Measurements from ENCODE around the gene ASTL. TPM values are rescaled to one million over a fixed set of nuclear protein-coding genes. Genes with fewer than 3 reads are reported as not detected.

Gene ASTL
- total and polyA plus RNA-seq, 4 donors: not detected

GRCh38 chr2:96109361-96109680, 29.0 kb downstream of the ASTL start:
- no peaks in the 10 kb centered on the region for H3K4me1 ChIP-seq (ENCODE audit: control insufficient read depth in 4 of 4, insufficient read depth in 4 of 4, low read length in 3 of 4)
- 43% methylated on average over 3 of the region's 3 CpGs for WGBS
- H3K27ac ChIP-seq (ENCODE audit: low read depth in 1 of 2, low read length in 2 of 2): peak overlapping the region; percentile 5 to 72
- H3K9ac ChIP-seq (ENCODE audit: low read depth in 1 of 2, low read length in 2 of 2): no peak overlapping the region
- H3K4me3 ChIP-seq (ENCODE audit: low read depth in 1 of 3, low read length in 3 of 3): no peak overlapping the region
- no peak for DNase-seq (ENCODE audit: low spot score)
- no peaks in the 10 kb centered on the region for H3K36me3 ChIP-seq (ENCODE audit: control insufficient read depth in 4 of 4, insufficient read depth in 3 of 4, low read depth in 1 of 4, low read length in 3 of 4)
- H3K9me3 ChIP-seq (ENCODE audit: control insufficient read depth in 4 of 4, low read length in 3 of 4): peaks cover 0 to 10% (median 5%) of the 10 kb centered on the region in 4 donors
- TF ChIP-seq HNF4A (conservative IDR thresholded peaks at IDR 0.05) (no peak), TAF1 (conservative IDR thresholded peaks at IDR 0.05) (no peak), FOXA1 (IDR thresholded peaks at IDR 0.05) (no peak), YY1 (IDR thresholded peaks at IDR 0.05) (no peak), JUND (IDR thresholded peaks at IDR 0.05) (no peak), RXRA (IDR thresholded peaks at IDR 0.05) (no peak), HNF4G (IDR thresholded peaks at IDR 0.05) (no peak), GABPA (IDR thresholded peaks at IDR 0.05 in 1 of 2, conservative IDR thresholded peaks at IDR 0.05 in 1 of 2) (no peak), RAD21 (IDR thresholded peaks at IDR 0.05) (no peak), REST (IDR thresholded peaks at IDR 0.05) (no peak), EGR1 (IDR thresholded peaks at IDR 0.05; ENCODE audit: low read depth in 2 of 2) (no peak), FOXA2 (IDR thresholded peaks at IDR 0.05) (no peak), NR2F2 (IDR thresholded peaks at IDR 0.05) (no peak), SP1 (IDR thresholded peaks at IDR 0.05) (no peak)
- TF ChIP-seq, protein P1, sequence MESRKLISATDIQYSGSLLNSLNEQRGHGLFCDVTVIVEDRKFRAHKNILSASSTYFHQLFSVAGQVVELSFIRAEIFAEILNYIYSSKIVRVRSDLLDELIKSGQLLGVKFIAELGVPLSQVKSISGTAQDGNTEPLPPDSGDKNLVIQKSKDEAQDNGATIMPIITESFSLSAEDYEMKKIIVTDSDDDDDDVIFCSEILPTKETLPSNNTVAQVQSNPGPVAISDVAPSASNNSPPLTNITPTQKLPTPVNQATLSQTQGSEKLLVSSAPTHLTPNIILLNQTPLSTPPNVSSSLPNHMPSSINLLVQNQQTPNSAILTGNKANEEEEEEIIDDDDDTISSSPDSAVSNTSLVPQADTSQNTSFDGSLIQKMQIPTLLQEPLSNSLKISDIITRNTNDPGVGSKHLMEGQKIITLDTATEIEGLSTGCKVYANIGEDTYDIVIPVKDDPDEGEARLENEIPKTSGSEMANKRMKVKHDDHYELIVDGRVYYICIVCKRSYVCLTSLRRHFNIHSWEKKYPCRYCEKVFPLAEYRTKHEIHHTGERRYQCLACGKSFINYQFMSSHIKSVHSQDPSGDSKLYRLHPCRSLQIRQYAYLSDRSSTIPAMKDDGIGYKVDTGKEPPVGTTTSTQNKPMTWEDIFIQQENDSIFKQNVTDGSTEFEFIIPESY (IDR thresholded peaks at IDR 0.05): no peak
- TF ChIP-seq, protein P2, sequence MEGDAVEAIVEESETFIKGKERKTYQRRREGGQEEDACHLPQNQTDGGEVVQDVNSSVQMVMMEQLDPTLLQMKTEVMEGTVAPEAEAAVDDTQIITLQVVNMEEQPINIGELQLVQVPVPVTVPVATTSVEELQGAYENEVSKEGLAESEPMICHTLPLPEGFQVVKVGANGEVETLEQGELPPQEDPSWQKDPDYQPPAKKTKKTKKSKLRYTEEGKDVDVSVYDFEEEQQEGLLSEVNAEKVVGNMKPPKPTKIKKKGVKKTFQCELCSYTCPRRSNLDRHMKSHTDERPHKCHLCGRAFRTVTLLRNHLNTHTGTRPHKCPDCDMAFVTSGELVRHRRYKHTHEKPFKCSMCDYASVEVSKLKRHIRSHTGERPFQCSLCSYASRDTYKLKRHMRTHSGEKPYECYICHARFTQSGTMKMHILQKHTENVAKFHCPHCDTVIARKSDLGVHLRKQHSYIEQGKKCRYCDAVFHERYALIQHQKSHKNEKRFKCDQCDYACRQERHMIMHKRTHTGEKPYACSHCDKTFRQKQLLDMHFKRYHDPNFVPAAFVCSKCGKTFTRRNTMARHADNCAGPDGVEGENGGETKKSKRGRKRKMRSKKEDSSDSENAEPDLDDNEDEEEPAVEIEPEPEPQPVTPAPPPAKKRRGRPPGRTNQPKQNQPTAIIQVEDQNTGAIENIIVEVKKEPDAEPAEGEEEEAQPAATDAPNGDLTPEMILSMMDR (IDR thresholded peaks at IDR 0.05; ENCODE audit: low read depth, low read length, missing input control): no peak
- TF ChIP-seq, protein P3, sequence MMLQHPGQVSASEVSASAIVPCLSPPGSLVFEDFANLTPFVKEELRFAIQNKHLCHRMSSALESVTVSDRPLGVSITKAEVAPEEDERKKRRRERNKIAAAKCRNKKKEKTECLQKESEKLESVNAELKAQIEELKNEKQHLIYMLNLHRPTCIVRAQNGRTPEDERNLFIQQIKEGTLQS (IDR thresholded peaks at IDR 0.05): no peak
- TF ChIP-seq, protein P4, sequence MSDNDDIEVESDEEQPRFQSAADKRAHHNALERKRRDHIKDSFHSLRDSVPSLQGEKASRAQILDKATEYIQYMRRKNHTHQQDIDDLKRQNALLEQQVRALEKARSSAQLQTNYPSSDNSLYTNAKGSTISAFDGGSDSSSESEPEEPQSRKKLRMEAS (IDR thresholded peaks at IDR 0.05): no peak
- H3K27me3 ChIP-seq (ENCODE audit: control insufficient read depth in 4 of 4, insufficient read depth in 4 of 4, low read length in 3 of 4): peaks cover 0 to 2% (median 0%) of the 10 kb centered on the region in 4 donors

All from liver (tissue), 9 donors.